NCI-H2029 treated with DMSO at 0.1 percent for 48 hours (cell line): ENCODE data around the gene PIGC.
"Not testable (repeated sequence)": the region's sequence is repeated elsewhere in the genome, so short reads cannot be mapped to it uniquely, and the experiment has no call there.

Experiments used
- DNase-seq: peaks from one replicate; lab custom pipeline; 2025; lab: John Stamatoyannopoulos, UW

The PIGC gene

DNA sequence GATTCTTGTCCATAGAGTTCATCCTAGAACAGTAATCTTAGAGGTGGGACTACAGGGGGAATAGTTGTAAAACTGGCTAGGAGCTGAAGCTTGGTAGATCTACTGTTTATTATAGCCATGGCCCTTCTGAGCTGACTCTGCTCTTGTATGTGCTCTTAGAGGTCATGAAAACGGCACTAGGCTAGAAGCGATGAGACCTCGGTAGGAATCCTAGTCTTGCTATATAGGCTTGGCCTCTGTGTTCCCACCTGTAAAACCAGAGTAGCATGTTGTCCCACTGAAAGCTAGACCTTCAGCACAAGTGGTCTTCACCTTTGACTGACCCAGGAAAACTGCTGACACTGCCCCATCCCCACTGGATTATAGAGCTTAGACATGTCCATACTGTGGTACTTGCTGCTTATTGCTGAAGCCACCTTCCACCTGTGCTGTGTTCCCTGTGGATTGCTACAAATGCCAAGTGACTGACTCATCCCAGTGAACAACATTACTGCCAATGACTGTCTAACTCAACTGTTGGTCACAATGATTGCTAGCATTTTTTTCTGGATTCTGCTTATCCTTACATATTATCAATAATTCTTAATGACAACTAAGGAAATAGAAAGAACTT lies 23.0 kb upstream of the PIGC start:
- no peak for DNase-seq

DNA sequence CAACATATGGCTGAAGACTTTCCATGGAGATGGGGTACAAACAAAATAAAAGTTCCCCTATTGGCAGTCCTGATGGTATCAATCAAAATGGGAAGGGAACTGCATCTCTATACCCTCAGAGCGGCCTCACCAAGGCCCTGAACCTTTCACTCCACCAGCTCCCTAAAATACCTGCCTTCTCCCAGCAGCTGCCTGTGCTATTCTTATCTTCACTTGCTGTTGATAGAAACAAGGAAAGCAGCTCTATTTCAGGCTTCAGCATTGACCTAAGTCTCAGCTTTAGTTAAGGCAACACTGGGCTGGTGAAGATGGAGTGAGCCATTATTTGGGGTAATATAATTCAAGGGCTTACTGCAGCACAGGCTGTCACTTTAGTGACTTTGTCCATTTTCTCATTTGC lies 21.7 kb upstream of the PIGC start:
- DNase-seq, result no peak

DNA sequence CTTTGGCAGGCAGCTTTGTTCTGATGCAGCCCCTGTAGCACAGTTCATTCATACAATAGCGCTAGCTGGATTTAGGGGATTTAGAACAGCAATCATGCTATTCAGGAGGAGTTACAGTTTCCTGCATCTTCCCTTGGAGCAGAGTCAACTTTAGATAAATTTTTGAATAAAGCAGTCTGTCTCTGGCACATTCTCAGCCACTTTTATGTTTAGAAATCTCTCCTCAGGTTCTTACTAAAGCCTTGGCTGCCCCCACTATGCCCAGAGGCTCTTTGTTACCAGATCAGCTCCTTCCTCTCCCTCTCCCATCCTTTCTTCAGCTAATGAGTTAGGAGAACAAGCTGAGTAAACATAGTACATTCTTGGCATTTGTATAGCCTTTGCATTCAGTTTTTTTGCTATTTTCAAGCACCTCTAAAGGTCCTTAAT lies 17.0 kb upstream of the PIGC start:
- DNase-seq, result no peak

DNA sequence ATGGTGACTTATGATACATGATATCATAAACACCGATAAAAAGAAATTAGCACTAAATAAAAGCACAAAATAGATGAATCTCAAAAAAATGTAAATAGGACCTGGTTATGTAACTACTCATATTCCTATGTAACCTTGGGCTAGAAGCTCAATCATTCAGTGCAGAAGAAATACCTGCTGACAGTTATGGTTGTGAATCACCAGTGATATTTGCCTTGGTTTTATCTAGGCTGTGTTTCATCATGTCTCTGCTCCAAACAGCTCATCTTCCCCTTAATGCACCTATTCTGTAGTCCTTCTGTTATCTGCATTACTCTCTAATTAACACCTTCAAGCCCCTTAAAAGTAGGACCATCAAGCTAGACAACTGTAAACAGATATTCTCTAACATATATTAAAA lies 16.3 kb upstream of the PIGC start:
- no peak for DNase-seq

DNA sequence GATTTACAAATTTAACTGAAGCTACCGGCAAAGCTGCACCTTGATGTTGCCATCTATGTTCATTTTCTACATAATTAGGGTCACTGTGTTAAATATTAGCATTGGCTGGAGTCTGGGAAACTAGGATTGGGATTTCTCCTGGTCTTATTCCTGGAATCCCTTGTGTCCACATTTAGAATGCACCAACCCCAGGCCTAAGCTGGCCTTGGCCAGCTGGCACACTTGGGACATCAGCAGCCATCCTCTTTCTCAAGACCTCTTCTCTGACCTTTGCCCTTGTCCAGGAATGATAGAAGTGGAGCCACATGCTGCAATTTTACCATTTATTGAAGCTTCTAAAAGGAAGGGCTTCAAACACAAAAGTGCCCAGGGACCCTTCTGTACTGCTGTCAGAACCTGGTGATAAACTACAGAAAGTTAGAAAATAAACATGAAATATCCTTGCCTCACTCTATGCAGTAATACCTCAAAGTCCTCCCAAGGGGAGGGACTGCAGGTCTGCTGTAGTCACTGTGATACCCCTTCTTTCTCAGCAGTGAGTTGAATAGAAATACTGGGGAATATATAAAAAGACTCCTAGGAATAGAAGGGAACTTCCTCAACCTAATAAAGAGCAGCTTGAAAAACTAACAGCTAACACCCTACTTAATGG lies 13.7 kb upstream of the PIGC start:
- no peak for DNase-seq

DNA sequence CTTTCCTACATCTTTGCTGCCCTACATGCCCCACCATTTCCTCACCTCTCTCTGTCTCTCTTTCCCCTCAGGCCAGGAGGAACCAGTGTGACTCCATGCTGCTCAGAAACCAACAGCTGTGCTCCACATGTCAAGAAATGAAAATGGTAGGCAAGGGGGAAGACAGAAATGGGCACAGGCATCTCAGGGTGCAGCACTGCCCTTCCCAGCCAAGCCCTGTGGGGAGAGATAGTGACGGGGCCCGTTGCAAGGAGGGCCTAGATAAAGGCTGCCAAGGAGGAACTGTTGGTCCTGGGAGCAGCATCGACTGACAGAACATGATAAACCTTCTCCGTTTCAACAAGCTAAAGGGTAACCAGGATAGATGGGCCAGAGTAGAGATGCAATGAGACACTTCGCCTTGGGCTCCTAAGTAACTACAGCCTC lies 12.5 kb upstream of the PIGC start:
- DNase-seq, result no peak

DNA sequence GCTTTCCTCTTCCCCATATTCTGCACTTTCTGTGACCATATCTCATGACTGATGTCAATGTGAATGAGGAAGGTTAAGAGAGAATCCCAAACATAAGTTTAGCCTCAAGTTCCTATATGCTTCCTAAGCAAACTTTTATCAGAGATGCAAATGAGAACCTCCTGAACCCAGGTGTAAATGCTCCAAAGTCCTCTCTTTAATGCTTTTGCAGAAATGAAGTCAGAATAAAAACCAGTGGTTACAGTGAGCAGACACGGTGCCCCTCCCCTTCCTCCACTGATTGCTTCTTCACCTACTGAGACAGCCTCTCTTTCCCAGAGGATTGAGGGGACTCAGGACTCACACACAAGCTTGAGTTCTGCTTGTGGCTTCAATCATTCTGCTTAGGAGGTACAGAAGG lies 11.6 kb upstream of the PIGC start:
- no peak for DNase-seq

DNA sequence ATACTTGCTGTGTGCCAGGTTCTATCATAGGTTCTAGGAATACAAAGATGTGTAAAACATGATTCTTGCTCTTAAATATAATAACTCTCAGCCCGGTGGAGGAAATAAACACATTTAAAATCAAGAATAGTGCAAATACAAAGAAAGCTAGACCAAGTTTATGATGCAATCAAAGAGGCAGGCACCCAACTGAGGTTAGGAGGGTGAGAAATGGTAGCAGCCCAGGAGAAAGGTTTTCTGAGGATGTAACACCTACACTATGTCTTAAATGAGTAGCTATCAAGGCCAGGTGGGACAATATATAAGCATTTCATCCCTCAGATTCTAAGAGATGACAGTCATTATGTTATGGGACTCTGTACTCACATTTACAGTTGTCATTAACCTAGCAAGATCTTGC lies 9.7 kb upstream of the PIGC start:
- no peak for DNase-seq

DNA sequence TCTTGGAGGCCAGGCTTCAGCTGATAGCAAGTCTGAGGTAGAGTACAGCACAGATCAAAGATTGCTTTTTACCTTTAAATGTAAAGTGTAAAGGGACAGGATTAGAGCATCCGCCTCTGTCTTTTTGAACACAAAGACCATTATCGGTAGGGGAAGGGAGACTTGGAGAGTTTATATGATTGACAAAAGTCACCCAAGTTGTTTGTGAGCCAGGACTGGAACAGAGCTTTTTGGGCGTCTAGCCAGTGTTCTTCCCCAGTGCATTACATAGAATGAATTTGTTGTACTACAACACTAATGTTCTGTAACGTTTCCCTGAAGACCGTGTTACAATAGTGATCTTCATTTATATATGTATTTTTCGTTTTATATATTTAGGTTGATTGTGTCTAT lies 9.3 kb upstream of the PIGC start:
- DNase-seq, result no peak

DNA sequence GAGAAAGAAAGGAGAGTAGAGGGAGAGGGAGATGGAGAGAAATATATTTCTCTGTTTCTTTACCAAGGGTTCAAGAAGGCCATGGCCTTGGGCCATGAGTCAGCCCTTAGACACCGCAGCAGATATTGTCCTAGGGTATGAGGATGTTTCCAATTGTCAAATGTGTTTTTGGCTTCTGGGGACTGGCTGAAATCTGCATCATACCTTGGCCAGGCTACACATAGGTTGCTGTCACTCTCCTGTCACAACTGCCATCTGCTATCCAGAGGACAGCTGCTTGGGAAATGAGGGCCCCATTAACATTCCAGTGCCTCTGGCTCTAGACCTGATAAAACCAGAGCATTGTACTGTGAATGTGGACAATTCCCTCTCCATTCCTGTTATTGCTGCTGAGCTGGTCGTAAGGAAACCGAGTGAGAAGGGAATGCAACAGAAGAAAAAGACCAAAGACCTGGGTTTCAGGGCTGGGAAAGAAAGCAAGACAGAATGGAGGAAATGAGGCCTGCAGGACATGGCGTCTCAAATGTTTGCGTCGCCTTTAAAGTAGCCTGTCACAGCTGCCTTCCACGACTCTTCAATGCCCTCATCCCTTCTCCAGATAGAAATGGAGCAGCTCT lies 8.8 kb upstream of the PIGC start:
- DNase-seq, result no peak

DNA sequence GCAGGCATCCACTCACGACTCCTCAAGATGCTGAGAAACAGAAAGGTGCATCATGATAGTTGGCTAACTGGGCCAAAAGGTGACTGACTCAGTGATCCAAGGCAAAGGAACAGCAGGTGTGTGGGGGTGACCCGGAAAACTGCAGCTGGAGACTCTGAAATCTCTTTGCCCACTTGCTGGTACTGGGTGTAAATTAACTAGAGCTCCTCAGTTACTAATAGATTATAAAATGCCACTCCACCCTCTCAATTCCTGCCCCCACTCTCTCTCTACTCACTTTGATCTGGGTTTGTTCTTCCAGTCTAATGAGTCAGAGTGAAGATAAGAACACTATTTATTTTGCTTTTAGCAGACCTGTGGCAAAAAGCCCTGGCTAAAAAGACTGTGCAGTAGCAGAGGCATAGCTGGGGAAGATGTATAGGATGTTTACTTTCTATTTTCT lies 7.2 kb upstream of the PIGC start:
- DNase-seq, result no peak

DNA sequence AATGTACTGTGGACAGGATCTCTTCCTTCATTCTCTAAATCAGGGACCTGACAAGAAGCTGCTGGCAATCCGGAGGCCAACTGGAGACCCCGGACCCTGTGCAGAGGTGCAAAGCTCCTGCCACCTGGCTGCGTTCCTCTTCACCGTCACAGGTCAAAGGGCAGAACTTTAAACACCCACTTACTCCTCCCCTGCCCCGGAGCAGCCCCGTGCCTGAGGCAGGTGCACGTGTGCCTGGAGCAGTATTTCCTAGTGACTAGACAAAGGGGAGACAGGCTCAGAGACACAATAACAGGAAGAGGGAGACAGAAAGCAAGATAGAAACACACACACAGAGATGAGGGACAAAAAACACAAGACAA lies 6.6 kb upstream of the PIGC start:
- no peak for DNase-seq

DNA sequence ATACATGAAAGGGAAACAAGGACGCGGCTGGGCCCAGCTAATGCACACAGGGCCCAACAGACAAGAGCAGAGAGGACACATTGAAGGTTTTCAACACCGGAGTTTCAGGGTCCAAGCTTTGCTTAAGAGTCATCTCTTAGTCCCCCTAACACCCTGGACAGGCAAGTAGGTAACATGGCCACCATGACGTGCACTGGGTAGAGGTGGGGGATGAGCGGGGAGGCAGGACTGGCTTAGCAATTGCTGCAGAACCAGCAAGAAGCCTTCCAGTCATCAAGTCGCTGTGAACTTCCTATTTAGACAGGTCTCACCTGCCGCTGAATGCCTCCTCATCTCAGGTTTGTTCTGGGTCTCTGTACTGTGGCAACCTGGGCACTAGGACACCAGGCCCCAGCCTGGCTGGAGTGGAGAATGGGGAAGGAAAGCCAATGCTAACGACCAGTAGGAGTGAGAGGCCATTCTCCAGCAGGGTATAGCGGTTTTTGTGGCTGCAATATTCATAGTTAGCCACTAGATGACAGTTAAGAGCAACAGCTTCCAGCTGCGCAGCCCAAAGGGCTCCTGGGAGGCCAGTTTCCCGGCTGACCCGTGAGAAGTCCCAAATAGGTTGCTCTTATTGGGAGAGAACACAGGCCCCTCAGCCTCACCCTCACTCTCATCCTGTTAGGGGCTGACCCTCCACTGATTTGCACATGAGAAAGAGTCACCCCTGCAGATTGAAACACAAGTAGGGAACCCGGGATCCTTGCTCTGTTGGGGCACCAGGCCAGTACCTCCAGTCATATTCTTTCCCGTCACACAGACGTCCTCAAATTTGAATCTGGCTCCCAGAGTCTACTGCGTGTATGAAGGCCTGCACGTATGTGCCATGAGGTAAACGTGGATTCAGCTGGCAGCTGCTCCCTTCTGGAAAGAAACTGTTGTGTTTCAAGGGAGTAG lies 6.0 kb upstream of the PIGC start:
- no peak for DNase-seq

DNA sequence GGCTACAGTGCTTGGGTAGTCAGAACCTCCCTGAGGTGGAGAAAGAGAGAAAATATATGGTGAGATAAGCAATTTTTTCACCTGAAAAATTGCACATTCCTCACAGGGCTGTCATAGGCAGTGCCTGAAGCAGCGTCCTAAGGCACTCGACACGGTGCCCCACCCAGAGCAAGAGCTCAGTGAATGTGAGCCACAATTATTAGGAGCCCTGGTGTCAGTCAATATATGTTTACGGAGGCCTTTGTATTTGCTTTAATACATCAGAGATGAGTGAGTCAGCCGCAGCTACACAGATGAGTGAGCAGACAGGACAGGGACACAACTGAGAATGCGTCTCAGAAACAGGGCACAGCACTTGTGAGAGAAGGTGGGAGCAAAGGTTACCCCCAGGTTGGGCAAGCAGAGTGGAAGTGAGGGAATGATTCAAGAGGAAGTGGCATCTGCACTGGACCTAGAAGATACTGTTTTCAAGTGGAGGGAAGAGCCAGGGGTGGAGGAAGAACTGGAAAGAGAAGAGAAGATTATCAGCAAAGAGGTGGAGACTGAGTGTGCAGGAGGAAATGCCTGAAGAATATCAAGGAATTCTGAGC lies 5.2 kb upstream of the PIGC start:
- DNase-seq, result no peak

DNA sequence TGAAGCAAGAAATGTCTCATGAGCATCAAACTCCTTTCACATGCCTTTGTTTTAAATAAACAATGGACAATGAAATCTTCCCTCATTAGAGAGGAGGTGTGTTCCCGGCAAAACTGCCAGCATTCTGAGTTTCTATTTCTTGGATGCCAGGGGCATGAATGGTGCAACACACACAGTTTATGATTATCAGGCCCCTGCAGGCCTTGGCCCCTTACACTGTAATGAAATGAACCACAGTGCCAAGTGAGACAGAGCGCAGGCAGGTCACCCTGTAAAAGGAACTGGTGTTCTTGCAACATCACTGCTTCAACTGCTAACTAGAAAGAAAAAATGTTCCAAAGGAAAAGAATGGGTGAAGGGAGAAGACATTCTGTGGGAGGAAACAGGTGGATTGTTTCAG lies 3.8 kb upstream of the PIGC start:
- no peak for DNase-seq

DNA sequence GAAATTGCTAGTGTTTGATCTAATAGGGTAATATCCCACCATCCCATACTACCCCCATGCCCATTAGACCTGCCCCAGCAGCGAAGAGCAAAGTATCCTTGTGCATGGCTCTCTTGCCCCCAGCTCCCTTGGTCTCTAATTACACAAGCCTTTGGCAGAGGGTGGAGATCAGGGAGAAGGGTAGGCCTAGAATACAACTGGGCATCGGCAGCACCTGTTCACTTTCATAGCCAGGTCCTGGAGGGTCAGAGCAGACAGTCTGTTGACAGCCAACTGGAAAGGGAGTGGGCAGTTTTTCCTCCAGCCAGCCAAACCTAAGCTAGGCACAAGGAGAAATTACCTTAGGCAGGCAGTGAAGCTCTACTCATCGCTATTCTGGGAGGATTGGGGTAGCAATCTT lies 2.7 kb upstream of the PIGC start:
- DNase-seq, result no peak

DNA sequence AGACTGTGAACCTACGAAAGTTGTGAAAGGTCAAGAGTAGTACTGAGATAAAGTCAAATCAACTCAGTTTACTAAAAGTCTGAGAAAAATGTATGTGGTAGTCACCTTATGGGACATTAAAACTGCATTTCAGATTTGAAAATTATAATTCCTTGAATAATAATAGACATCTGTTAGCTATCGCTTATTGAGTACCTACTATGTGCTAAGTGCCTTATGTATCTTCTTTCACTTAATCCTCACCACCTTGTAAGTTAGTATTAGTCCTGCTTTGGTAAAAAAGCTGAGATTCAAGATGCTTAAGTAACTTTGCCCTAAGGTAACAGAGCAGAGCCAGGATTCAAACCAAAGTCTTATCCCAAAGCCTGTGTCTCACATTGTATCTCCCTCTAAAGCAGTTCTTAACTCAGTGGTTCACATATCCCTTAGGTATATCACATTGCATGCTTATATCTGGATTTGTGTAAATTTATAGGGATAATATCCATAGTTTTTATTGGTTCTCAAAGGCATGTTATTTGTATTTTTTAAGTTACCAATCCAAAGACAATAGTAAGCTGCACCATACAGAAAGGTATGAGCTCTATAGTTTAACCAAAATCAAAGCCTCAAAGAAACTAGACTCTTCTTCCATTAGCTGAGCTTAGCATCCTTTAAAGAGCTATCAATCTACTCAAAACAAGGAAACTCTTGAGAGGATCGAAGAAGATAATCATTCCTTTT lies 865 bp downstream of the PIGC start:
- DNase-seq, result no peak

DNA sequence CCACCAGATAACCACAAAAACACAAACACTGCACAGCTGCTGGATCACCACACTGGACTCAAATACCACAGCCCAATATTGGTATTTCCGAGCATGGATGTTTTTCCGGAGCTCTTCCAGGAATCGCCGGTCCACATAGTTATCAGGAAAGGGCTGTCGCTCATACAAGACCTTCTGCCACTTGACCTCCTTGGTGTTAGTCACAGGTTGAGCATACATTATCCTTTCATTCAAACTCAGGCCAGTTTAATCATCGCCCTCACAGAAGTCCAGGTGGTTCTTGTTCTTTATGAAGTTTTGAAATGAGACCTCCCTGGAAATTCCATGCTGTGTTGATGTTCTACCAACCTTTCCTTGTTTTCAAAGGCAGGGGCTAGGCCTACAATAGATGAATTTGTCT lies 1.5 kb downstream of the PIGC start:
- DNase-seq, result no peak

DNA sequence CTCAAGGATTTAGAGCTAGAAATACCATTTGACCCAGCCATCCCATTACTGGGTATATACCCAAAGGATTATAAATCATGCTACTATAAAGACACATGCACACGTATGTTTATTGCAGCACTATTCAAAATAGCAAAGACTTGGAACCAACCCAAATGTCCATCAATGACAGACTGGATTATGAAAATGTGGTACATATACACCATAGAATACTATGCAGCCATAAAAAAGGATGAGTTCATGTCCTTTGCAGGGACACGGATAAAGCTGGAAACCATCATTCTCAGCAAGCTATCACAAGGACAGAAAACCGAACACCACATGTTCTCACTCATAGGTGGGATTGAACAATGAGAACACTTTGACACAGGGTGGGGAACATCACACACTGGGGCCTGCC lies 6.7 kb downstream of the PIGC start:
- DNase-seq, result not testable (repeated sequence)

DNA sequence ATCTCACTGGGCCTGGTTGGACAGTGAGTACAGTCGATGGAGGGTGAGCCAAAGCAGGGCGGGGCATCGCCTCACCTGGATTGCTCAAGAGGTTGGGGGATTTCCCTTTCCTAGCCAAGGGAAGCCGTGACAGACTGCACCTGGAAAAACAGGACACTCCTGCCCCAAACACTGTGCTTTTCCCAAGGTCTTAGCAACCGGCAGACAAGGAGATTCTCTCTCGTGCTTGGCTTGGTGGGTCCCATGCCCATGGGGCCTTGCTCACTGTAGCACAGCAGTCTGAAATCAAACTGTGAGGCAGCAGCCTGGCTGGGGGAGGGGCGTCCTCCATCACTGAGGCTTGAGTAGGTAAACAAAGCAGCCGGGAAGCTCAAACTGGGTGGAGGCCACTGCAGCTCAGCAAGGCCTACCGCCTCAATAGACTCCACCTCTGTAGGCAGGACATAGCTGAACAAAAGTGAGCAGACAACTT lies 12.1 kb downstream of the PIGC start:
- DNase-seq, result no peak

DNA sequence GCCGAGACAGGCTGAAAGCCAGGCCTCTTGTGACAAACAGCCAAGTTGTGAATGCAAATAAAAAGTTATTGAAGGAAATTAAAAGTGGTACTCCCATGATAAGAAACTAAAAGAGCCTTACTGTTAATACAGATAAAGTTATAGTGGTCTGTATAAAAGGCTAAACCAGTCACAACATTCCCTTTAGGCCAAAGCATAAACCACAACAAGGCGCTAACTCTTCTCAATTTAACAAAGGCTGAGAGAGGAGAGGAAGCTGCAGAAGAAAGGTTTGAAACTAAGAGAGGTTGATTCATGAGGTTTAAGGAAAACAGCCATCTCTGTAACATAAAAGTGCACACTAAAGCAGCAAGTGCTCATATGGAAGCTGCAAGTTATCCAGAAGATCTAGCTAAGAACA lies 12.7 kb downstream of the PIGC start:
- DNase-seq, result no peak

DNA sequence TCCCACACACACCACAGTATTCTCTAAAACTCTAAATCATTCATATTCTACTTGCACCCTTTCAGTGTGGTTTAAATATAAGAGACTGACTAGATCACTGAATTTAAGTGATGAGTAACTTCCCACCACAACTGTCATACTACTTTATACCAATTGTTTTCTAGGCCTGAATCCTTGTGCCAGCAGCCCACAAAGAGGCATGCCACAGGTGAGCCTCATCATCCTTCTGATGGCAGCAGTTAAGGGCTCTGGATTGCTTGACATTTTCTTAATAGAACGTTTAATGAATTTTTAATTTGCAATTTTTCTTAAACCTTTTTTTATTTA lies 13.8 kb downstream of the PIGC start:
- no peak for DNase-seq
